ENCODE results near the gene VWA5B2. TPM values are rescaled to one million over a fixed set of nuclear protein-coding genes. Genes with fewer than 3 reads are reported as not detected.

Gene VWA5B2
- total RNA-seq, 1 donor from 2014 or later = 23.7 TPM

GRCh38 chr3:184185461-184186183 is 43.8 kb upstream of the VWA5B2 start:
- peak; percentile 100 for DNase-seq (ENCODE audit: extremely low spot score, unreplicated experiment)
- H3K4me1 Mint-ChIP-seq (ENCODE audit: unreplicated experiment) = peaks cover 24% of the 10 kb centered on the region
- H3K9me3 Mint-ChIP-seq = no peaks in the 10 kb centered on the region
- H3K4me3 Mint-ChIP-seq = peak overlapping the region; percentile 99
- TF ChIP-seq CTCF (conservative IDR thresholded peaks at IDR 0.05) = no peak
- no peaks in the 10 kb centered on the region for H3K27me3 Mint-ChIP-seq
- H3K36me3 Mint-ChIP-seq = peaks cover 23% of the 10 kb centered on the region
- H3K27ac Mint-ChIP-seq = peak overlapping the region; percentile 96

GRCh38 chr3:184186184-184186901 is 43.0 kb upstream of the VWA5B2 start, which contains the start of gene ABCF3:
Gene ABCF3 (plus strand): TSS chr3:184186199. CDS start chr3:184186208, 9 bp downstream.
- H3K36me3 Mint-ChIP-seq = peaks cover 23% of the 10 kb centered on the region
- H3K27ac Mint-ChIP-seq = peak within 1 kb of the TSS; percentile 96
- TF ChIP-seq CTCF (conservative IDR thresholded peaks at IDR 0.05) = no peak
- no peaks in the 10 kb centered on the region for H3K9me3 Mint-ChIP-seq
- H3K4me1 Mint-ChIP-seq (ENCODE audit: unreplicated experiment) = peaks cover 24% of the 10 kb centered on the region
- no peak for DNase-seq (ENCODE audit: extremely low spot score, unreplicated experiment)
- H3K4me3 Mint-ChIP-seq = peak within 1 kb of the TSS; percentile 99
- H3K27me3 Mint-ChIP-seq = no peaks in the 10 kb centered on the region

GRCh38 chr3:184186902-184187207 is 42.5 kb upstream of the VWA5B2 start:
- Mint-ChIP-seq H3K36me3 (peaks cover 23% of the 10 kb centered on the region), H3K4me3 (peak overlapping the region; percentile 99), H3K9me3 (no peaks in the 10 kb centered on the region), H3K4me1 (ENCODE audit: unreplicated experiment) (peaks cover 24% of the 10 kb centered on the region), H3K27me3 (no peaks in the 10 kb centered on the region), H3K27ac (peak overlapping the region; percentile 96)
- TF ChIP-seq CTCF (conservative IDR thresholded peaks at IDR 0.05) = no peak
- no peak for DNase-seq (ENCODE audit: extremely low spot score, unreplicated experiment)

GRCh38 chr3:184188080-184188479 is 41.3 kb upstream of the VWA5B2 start:
- Mint-ChIP-seq H3K27me3 (no peaks in the 10 kb centered on the region), H3K27ac (no peak overlapping the region), H3K4me1 (ENCODE audit: unreplicated experiment) (peaks cover 24% of the 10 kb centered on the region), H3K36me3 (peaks cover 18% of the 10 kb centered on the region), H3K9me3 (no peaks in the 10 kb centered on the region), H3K4me3 (no peak overlapping the region)
- no peak for TF ChIP-seq CTCF (conservative IDR thresholded peaks at IDR 0.05)
- no peak for DNase-seq (ENCODE audit: extremely low spot score, unreplicated experiment)

GRCh38 chr3:184189421-184189820 is 40.0 kb upstream of the VWA5B2 start:
- DNase-seq (ENCODE audit: extremely low spot score, unreplicated experiment) = no peak
- Mint-ChIP-seq H3K4me3 (no peak overlapping the region), H3K9me3 (no peaks in the 10 kb centered on the region), H3K27ac (no peak overlapping the region), H3K4me1 (ENCODE audit: unreplicated experiment) (peaks cover 24% of the 10 kb centered on the region), H3K36me3 (peaks cover 11% of the 10 kb centered on the region), H3K27me3 (no peaks in the 10 kb centered on the region)
- no peak for TF ChIP-seq CTCF (conservative IDR thresholded peaks at IDR 0.05)

Data from type B pancreatic cell (in vitro differentiated cells).